Mucosa of descending colon (tissue), 3 donors: Measurements from ENCODE around the gene ANTXR1. TPM values are rescaled to one million over a fixed set of nuclear protein-coding genes. Genes with fewer than 3 reads are reported as not detected.
A peak's percentile ranks its signal among the peaks of the same experiment; 100 is the strongest.

Source experiments
- ATAC-seq: fragments of 200-7000 bp; cut with Tn5 transposase; one replicate; pipeline ENCODE4 v1.9.1; 2020; ENCODE audit warnings: mild to moderate bottlenecking, moderate library complexity
- DNase-seq, 3 donors: peaks; one replicate each; pipeline ENCODE4 v3.0.0-alpha.2; 2020
- H3K36me3 ChIP-seq: fragments of 200-600 bp; one replicate; pipeline ENCODE4 v1.8.0; 2021; ENCODE audit warnings: low read depth, mild to moderate bottlenecking
- H3K4me1 ChIP-seq: fragments of 200-600 bp; one replicate; pipeline ENCODE4 v1.8.0; 2021; ENCODE audit warnings: low read depth, mild to moderate bottlenecking
- H3K4me3 ChIP-seq: fragments of 200-600 bp; one replicate; pipeline ENCODE4 v1.8.0; 2021; ENCODE audit warnings: mild to moderate bottlenecking
- H3K9me3 ChIP-seq: fragments of 200-600 bp; one replicate; pipeline ENCODE4 v1.8.0; 2021; ENCODE audit warnings: mild to moderate bottlenecking
- CTCF ChIP-seq: fragments of 200-600 bp; IDR thresholded peaks from one replicate; pipeline ENCODE4 v1.8.0; 2022; ENCODE audit warnings: antibody characterized with exemption, mild to moderate bottlenecking
- intact Hi-C, 2 donors: fragments of 100-400 bp; cut with DNase I in 1 of 2; cut with micrococcal nuclease in 1 of 2; formaldehyde crosslinking; loops; one replicate each; pipeline versions ENCODE4 v1.11.0 to v1.11.1; 2022; cut with DNase I, micrococcal nuclease
- total RNA-seq, 3 donors: library from RNA; stranded (reverse); fragmentation: NEBNext Ultra II Directional in 2 of 3; extraction: Animal tissue kit (Norgen Biotek cat#: 25700) in 2 of 3; gene quantifications; one replicate each; pipeline versions ENCODE4 v1.2.1 to v1.2.4, GENCODE V29; 2021 to 2023
- donor health status: DM: no; HTN: no; CAD: no; lungs with moderate emphysema.
- donor health status: DM: no; HTN: no; CAD: no.
- donor health status: DM: no; HTN: yes; CAD: no.

Gene ANTXR1
- total RNA-seq, 3 donors from 2014 or later, result 10.7 to 77.7 (median 18.6) TPM

- Histone ChIP-seq H3K9me3 (no peaks in the 10 kb centered on the region), H3K4me3 (no peak overlapping the region), H3K36me3 (no peaks in the 10 kb centered on the region), H3K4me1 (peaks cover 4% of the 10 kb centered on the region)
- DNase-seq, result no peak
- TF ChIP-seq CTCF, result no peak
- ATAC-seq, result no peak
- intact Hi-C loops, result no loop called here
Observed at GRCh38 chr2:69151931-69152330, 139.0 kb downstream of the ANTXR1 start.

GRCh38 chr2:69152847-69153583 lies 140.0 kb downstream of the ANTXR1 start:
- no peak for ATAC-seq
- intact Hi-C loops, result no loop called here

GRCh38 chr2:69154106-69154505 lies 141.1 kb downstream of the ANTXR1 start:
- intact Hi-C loops, result no loop called here
- ATAC-seq, result no peak
- Histone ChIP-seq H3K9me3 (no peaks in the 10 kb centered on the region), H3K4me1 (peaks cover 4% of the 10 kb centered on the region), H3K36me3 (no peaks in the 10 kb centered on the region), H3K4me3 (no peak overlapping the region)
- no peak for TF ChIP-seq CTCF
- DNase-seq, result no peak

More at GRCh38 chr2:69152847-69153583, 140.0 kb downstream of the ANTXR1 start:
- Histone ChIP-seq H3K36me3 (no peaks in the 10 kb centered on the region), H3K4me3 (no peak overlapping the region), H3K9me3 (no peaks in the 10 kb centered on the region), H3K4me1 (peaks cover 4% of the 10 kb centered on the region)
- DNase-seq, result no peak
- no peak for TF ChIP-seq CTCF

GRCh38 chr2:69156624-69157023 lies 143.6 kb downstream of the ANTXR1 start:
- TF ChIP-seq CTCF, result no peak
- ATAC-seq, result no peak
- no peaks in the 10 kb centered on the region for H3K9me3 ChIP-seq
- DNase-seq, result no peak
- H3K36me3 ChIP-seq, result no peaks in the 10 kb centered on the region
- no peak overlapping the region for H3K4me3 ChIP-seq
- peaks cover 10% of the 10 kb centered on the region for H3K4me1 ChIP-seq
- intact Hi-C loops, result no loop called here

GRCh38 chr2:69157441-69157840 lies 144.5 kb downstream of the ANTXR1 start:
- no peak for TF ChIP-seq CTCF
- DNase-seq (no peak), ATAC-seq (no peak)
- no peak overlapping the region for H3K4me3 ChIP-seq
- H3K9me3 ChIP-seq, result no peaks in the 10 kb centered on the region
- no peaks in the 10 kb centered on the region for H3K36me3 ChIP-seq
- intact Hi-C loops, result no loop called here
- H3K4me1 ChIP-seq, result peaks cover 10% of the 10 kb centered on the region

GRCh38 chr2:69159986-69160385 lies 147.0 kb downstream of the ANTXR1 start:
- intact Hi-C loops, result no loop called here
- peak; percentile 94 for ATAC-seq

More at GRCh38 chr2:69159986-69160385, 147.0 kb downstream of the ANTXR1 start:
- TF ChIP-seq CTCF, result no peak
- Histone ChIP-seq H3K36me3 (no peaks in the 10 kb centered on the region), H3K9me3 (no peaks in the 10 kb centered on the region), H3K4me1 (peaks cover 6% of the 10 kb centered on the region), H3K4me3 (no peak overlapping the region)
- DNase-seq, result peak in 2 of 3 donors; percentile 43 to 66
